Measurements from ENCODE around the gene P4HB.

Gene P4HB

GRCh38 chr17:81831563-81831956 lies 28.8 kb downstream of the P4HB start:
- H3K4me3 ChIP-seq (ENCODE audit: low read depth, low read length) = peak overlapping the region; percentile 75
- no peaks in the 10 kb centered on the region for H3K27me3 ChIP-seq (ENCODE audit: control insufficient read depth, insufficient read depth, low read length)
- peaks cover 6% of the 10 kb centered on the region for H3K4me1 ChIP-seq
- no peak overlapping the region for H3K9ac ChIP-seq
- TF ChIP-seq CTCF (IDR thresholded peaks at IDR 0.05) = no peak
- H3K9me3 ChIP-seq (ENCODE audit: control insufficient read depth, low read length) = no peaks in the 10 kb centered on the region
- H3K27ac ChIP-seq = peak overlapping the region; percentile 58
- peak overlapping the region; percentile 33 for H2AFZ ChIP-seq
- no peaks in the 10 kb centered on the region for H3K36me3 ChIP-seq (ENCODE audit: control insufficient read depth, insufficient read depth, low read length)
- H3K79me2 ChIP-seq = peaks cover 27% of the 10 kb centered on the region
- H3K4me2 ChIP-seq (ENCODE audit: low read length) = peak overlapping the region; percentile 99

- no peak for TF ChIP-seq CTCF (IDR thresholded peaks at IDR 0.05)
- H3K4me1 ChIP-seq = peaks cover 6% of the 10 kb centered on the region
- no peak overlapping the region for H3K4me2 ChIP-seq (ENCODE audit: low read length)
- H3K79me2 ChIP-seq = peaks cover 27% of the 10 kb centered on the region
- H2AFZ ChIP-seq = no peak overlapping the region
- no peaks in the 10 kb centered on the region for H3K27me3 ChIP-seq (ENCODE audit: control insufficient read depth, insufficient read depth, low read length)
- no peak overlapping the region for H3K4me3 ChIP-seq (ENCODE audit: low read depth, low read length)
- no peaks in the 10 kb centered on the region for H3K36me3 ChIP-seq (ENCODE audit: control insufficient read depth, insufficient read depth, low read length)
- H3K9ac ChIP-seq = no peak overlapping the region
- H3K27ac ChIP-seq = no peak overlapping the region
- no peaks in the 10 kb centered on the region for H3K9me3 ChIP-seq (ENCODE audit: control insufficient read depth, low read length)
Observed at GRCh38 chr17:81829858-81830257, 30.5 kb downstream of the P4HB start.

- Histone ChIP-seq H3K4me1 (peaks cover 6% of the 10 kb centered on the region), H3K9ac (no peak overlapping the region), H3K79me2 (peaks cover 27% of the 10 kb centered on the region), H3K4me3 (ENCODE audit: low read depth, low read length) (no peak overlapping the region), H3K27me3 (ENCODE audit: control insufficient read depth, insufficient read depth, low read length) (no peaks in the 10 kb centered on the region), H3K36me3 (ENCODE audit: control insufficient read depth, insufficient read depth, low read length) (no peaks in the 10 kb centered on the region), H3K27ac (no peak overlapping the region), H2AFZ (no peak overlapping the region), H3K4me2 (ENCODE audit: low read length) (no peak overlapping the region), H3K9me3 (ENCODE audit: control insufficient read depth, low read length) (no peaks in the 10 kb centered on the region)
- no peak for TF ChIP-seq CTCF (IDR thresholded peaks at IDR 0.05)
Observed at GRCh38 chr17:81828656-81829055, 31.7 kb downstream of the P4HB start.

- no peaks in the 10 kb centered on the region for H3K9me3 ChIP-seq (ENCODE audit: control insufficient read depth, low read length)
- peaks cover 12% of the 10 kb centered on the region for H3K4me1 ChIP-seq
- H2AFZ ChIP-seq = no peak overlapping the region
Observed at GRCh38 chr17:81825841-81826466, 34.4 kb downstream of the P4HB start.

More at GRCh38 chr17:81825841-81826466, 34.4 kb downstream of the P4HB start:
- Histone ChIP-seq H3K27me3 (ENCODE audit: control insufficient read depth, insufficient read depth, low read length) (no peaks in the 10 kb centered on the region), H3K4me3 (ENCODE audit: low read depth, low read length) (no peak overlapping the region), H3K36me3 (ENCODE audit: control insufficient read depth, insufficient read depth, low read length) (no peaks in the 10 kb centered on the region), H3K27ac (no peak overlapping the region), H3K79me2 (peaks cover 27% of the 10 kb centered on the region), H3K4me2 (ENCODE audit: low read length) (no peak overlapping the region), H3K9ac (no peak overlapping the region)
- TF ChIP-seq CTCF (IDR thresholded peaks at IDR 0.05) = no peak
